Measurements from ENCODE around the gene MYO7B. TPM values are rescaled to one million over a fixed set of nuclear protein-coding genes. Genes with fewer than 3 reads are reported as not detected.

MYO7B gene
- total RNA-seq, 1 donor from 2014 or later, result 0.04 TPM

GRCh38 chr2:127612111-127612822 lies 76.8 kb downstream of the MYO7B start:
- peaks cover 16% of the 10 kb centered on the region for H3K9me3 Mint-ChIP-seq
- H3K36me3 Mint-ChIP-seq, result no peaks in the 10 kb centered on the region
- H3K27me3 Mint-ChIP-seq (ENCODE audit: low read depth), result no peaks in the 10 kb centered on the region
- no peak overlapping the region for H3K4me3 Mint-ChIP-seq
- DNase-seq (ENCODE audit: low spot score in 2 of 2, unreplicated experiment in 2 of 2), result peak in 1 of 2 experiments; percentile 30
- no peaks in the 10 kb centered on the region for H3K4me1 Mint-ChIP-seq
- no peak overlapping the region for H3K27ac Mint-ChIP-seq
- TF ChIP-seq CTCF (IDR thresholded peaks at IDR 0.05; ENCODE audit: unreplicated experiment), result no peak

DNA sequence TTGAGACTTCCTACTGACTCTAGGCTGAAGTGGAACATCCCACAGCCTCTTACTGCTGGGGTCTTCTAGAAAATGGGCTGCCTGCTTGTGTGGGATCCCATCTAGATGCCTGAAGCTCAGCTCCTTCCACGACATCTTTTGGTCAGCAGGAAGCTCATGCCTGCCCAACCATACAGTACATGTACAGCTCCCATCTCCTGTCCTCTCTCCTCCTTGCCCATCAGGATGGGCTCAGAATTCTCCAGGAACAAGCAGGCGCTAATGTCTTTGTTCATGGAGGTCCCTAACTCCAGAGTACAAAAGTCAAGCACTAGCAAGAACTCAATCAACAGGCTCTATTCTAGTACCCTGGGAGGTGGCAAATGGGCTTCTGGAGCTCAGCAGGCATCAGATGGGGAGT lies 78.8 kb downstream of the MYO7B start:
- Mint-ChIP-seq H3K9me3 (peaks cover 16% of the 10 kb centered on the region), H3K4me1 (peaks cover 4% of the 10 kb centered on the region), H3K4me3 (no peak overlapping the region), H3K36me3 (no peaks in the 10 kb centered on the region), H3K27ac (no peak overlapping the region), H3K27me3 (ENCODE audit: low read depth) (peaks cover 3% of the 10 kb centered on the region)
- peak in 1 of 2 experiments; percentile 10 for DNase-seq (ENCODE audit: low spot score in 2 of 2, unreplicated experiment in 2 of 2)
- no peak for TF ChIP-seq CTCF (IDR thresholded peaks at IDR 0.05; ENCODE audit: unreplicated experiment)

GRCh38 chr2:127614731-127615130 lies 79.2 kb downstream of the MYO7B start:
- H3K27ac Mint-ChIP-seq, result no peak overlapping the region
- TF ChIP-seq CTCF (IDR thresholded peaks at IDR 0.05; ENCODE audit: unreplicated experiment), result no peak
- H3K27me3 Mint-ChIP-seq (ENCODE audit: low read depth), result peaks cover 3% of the 10 kb centered on the region
- peaks cover 16% of the 10 kb centered on the region for H3K9me3 Mint-ChIP-seq
- DNase-seq (ENCODE audit: low spot score in 2 of 2, unreplicated experiment in 2 of 2), result no peak
- H3K36me3 Mint-ChIP-seq, result no peaks in the 10 kb centered on the region
- peaks cover 8% of the 10 kb centered on the region for H3K4me1 Mint-ChIP-seq
- no peak overlapping the region for H3K4me3 Mint-ChIP-seq

- no peak for TF ChIP-seq CTCF (IDR thresholded peaks at IDR 0.05; ENCODE audit: unreplicated experiment)
- Mint-ChIP-seq H3K27me3 (ENCODE audit: low read depth) (peaks cover 3% of the 10 kb centered on the region), H3K9me3 (peaks cover 16% of the 10 kb centered on the region), H3K4me3 (no peak overlapping the region), H3K36me3 (no peaks in the 10 kb centered on the region), H3K27ac (no peak overlapping the region), H3K4me1 (peaks cover 10% of the 10 kb centered on the region)
- peak in 1 of 2 experiments; percentile 20 for DNase-seq (ENCODE audit: low spot score in 2 of 2, unreplicated experiment in 2 of 2)
These were observed 80.2 kb downstream of the MYO7B start for GRCh38 chr2:127615511-127616166.

GRCh38 chr2:127618551-127619202 lies 83.2 kb downstream of the MYO7B start:
- no peak for TF ChIP-seq CTCF (IDR thresholded peaks at IDR 0.05; ENCODE audit: unreplicated experiment)
- no peak overlapping the region for H3K4me3 Mint-ChIP-seq
- H3K27me3 Mint-ChIP-seq (ENCODE audit: low read depth), result peaks cover 5% of the 10 kb centered on the region
- DNase-seq (ENCODE audit: low spot score in 2 of 2, unreplicated experiment in 2 of 2), result peak in 1 of 2 experiments; percentile 36
- peaks cover 10% of the 10 kb centered on the region for H3K4me1 Mint-ChIP-seq
- no peaks in the 10 kb centered on the region for H3K36me3 Mint-ChIP-seq
- H3K9me3 Mint-ChIP-seq, result peaks cover 5% of the 10 kb centered on the region
- peak overlapping the region; percentile 49 for H3K27ac Mint-ChIP-seq

Data from mesothelial cell of epicardium (in vitro differentiated cells).